KG1 (cell line): ENCODE measurements around the gene NHEJ1.

Experiments
- DNase-seq: peaks from one replicate; lab custom pipeline; 2025; lab: John Stamatoyannopoulos, UW

The NHEJ1 gene

DNA sequence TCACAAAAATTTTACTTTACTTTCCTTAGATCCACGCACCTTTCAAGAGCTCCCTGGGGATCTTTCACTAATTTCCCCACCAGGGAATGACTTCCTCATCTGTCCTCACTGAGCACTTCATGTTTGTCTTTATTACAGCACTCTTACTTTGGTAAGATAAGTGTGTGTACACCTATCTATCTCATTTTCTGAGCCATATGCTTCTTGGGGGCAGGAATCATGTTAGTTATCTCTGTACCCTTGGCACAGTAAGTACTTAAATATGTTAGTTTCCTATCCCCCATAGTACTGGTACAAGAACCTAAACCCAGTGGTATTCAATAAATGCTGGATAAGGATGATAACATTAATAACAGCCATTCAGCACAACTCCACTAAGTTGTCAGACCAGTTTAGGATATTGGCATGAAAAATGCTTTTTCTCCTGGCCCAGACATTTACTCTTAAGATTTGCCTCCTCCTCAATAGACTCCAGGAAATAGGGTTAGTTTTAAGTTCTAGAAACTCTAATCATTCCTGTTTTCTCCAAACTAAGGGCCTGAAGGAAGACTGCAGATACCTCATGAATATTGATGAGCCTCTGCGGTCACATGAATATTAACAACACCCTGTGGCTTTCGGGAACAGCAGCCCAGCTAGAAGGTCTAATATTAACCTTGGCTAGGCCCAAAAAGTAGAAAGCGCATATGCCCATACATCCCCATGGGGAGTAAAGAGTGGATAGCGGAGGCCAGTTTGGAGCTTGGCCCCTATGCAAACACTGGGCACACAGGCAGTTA, 38.2 kb downstream of the NHEJ1 start:
- no peak for DNase-seq

DNA sequence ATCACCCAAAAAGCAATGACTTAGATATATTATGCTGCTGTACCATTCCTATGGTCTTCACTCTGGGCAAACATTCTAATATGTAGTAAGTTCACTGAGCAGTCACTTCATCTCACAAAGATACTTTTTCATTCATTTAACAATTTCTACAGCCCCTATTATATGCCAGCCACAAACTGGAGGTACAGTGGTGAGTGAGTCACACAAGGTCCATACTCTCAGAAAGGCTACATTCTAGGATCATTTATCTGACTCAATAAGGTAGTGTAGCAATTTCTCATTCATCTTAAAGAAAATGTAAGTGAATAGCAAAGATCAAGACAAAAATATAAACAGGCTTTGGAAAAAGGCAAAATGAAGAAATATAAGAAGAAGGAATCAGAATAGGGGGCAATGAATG, 40.5 kb downstream of the NHEJ1 start:
- DNase-seq = no peak

DNA sequence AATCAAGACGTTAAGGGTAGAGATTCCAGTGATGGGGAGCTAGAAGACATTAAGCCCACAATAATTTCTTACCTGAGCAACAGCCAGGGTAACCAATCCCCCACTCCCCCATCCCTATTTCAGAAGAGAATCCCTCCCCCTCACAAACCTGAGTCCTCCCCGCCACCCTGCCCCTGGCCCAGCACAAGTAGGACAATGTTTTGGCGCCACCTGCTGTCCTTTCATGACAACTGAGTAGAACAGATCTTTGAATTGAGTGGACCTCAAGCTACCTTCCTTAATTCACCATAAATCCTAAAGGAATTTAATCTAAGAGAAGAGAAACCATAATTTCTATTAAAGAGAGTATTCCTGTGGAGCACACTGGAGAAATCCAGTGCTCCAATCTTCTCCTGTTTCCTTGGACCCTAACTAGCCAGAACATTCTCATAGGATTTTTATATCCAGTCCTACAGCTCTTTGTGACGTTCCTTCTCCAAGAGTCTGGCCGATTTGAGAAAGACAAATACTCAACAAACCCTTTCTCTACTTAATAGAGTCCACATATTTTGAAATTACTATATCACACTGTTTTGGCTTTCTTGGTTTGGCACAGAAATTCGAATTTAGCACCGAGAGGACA, 41.1 kb downstream of the NHEJ1 start:
- no peak for DNase-seq

DNA sequence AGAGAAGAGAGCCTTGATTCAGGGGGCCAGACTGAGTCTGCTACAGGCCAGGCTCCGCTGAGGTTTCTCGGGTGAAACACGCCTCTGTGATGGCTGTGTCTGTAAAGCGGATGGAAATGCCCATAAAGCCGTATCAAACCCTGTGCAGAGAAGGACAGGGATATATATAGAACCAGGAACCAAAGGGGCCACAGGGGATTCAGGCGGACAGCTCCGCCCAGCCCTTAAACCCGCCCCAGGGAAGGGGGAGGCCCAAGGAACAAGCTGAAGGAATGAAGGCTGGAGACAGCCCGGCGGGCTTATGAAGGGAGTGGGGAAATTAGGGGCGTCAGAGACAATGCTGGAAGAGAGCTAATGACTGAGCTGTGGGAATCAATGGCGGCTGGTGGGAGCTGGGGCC, 42.1 kb downstream of the NHEJ1 start:
- DNase-seq = no peak

DNA sequence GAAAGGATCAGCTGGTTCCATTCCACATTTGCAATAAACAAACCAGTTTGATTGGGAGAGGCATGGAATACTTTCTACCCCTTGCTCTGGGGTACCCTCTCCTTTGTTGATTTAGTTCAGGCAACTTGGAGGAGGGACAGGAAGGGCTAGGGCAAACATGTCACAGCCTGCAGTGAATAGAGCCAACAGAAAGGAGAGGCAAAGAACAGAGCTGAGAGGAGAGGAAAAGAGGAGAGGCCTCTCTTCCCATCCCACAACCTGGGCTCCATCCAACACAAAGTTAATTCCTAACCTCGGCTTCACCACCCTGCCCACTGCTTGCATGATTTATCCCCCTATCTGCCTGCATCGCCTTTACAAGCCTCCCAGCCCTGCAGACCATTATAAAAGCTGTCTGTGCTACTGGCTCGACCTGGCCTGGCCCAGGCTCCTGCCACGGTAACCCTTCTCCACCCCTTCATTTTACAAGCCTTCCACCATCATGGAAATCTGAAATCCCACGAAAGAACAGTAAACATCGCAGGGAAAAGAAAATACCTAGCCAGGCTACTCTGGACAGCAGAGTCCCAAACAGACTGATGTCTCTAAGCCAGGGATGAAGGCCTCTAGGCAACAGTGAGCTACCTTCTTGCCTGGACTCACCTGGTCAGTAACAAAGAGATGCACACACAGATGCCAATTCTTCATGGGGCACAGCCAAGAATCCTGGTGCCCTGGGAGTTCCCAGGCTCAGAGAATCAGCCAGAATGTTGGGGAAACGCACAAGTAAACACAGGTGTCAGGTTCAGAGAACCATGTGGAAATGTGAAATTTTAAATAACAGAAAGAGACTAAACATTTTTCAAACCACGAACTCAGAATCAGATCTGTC, 43.6 kb downstream of the NHEJ1 start:
- no peak for DNase-seq

DNA sequence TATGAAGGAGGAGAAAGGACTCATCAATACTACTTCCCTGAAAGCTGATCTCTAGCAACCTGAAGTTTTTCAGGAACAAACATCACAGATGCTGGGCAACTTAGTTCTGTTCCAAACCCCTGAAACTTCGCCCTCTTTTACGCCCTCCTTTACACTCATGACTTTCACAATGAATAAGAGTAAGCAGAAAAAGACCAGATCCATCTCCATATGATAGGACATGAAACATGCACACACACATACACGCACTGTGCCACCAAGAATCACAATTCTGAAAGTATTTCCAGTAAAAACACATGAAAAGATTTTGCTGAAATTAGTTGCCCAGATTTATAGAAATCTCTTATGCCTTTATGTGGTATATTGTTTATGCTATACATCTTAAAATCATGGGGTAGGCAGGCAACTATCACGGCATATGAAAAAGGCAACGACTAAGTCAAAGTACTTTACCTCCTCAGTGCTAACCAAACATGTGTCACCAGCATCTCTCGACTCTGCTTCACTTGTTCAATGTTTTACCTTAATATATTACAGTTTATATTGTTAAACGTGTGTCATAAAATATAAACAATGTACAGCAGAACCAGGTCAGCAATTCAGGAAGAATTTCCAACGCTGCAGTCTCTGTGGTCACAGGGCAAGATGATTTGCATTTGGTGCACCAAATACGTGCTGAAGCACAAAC, 47.8 kb downstream of the NHEJ1 start:
- DNase-seq = no peak

DNA sequence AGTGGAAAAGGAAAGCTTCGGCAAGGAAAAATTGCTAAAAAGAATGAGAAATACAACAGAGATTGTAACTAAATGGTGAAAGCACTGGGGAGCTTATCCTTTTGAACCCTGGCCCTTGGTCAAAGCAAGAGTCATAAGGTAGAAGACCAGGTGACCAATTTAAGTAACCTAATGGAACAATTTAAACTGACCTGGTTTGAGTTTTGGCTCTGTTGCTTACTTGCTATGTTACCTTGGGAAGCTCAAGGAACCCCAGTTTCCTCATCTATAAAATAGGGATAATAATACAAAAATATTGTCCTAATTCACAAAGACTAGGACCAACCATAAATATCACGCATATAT, 48.6 kb downstream of the NHEJ1 start:
- no peak for DNase-seq

DNA sequence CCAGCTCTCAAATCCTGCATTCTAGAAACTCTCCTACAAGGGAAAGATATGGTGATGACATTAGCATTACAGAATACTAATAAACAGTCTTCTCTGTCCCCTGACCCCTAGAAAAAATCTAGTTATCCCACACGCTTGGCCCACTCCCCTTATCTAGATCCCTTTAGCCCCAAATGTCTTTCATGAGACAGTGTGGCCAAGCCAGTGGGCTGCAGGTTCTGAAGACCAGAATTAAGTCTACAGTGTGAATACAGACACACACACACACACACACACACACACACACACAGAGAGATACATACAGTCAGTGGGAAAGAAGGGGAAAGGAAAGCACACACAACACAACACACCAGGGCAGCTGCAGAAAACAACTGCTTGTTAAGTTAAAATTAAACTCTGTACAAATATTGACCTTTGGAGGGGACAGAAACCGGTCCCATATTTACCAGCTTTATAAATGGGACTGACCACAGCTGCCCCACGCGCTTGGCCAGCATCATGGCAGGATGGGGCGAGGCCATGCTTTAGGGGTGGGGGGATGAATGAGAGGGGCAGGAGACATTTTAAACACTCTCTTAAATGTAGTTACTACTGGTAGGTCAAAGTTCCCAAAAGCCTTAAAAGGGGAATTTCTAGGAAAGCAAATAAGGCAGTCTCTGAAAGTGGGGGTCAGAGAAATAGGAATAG, 49.1 kb downstream of the NHEJ1 start:
- DNase-seq = no peak

DNA sequence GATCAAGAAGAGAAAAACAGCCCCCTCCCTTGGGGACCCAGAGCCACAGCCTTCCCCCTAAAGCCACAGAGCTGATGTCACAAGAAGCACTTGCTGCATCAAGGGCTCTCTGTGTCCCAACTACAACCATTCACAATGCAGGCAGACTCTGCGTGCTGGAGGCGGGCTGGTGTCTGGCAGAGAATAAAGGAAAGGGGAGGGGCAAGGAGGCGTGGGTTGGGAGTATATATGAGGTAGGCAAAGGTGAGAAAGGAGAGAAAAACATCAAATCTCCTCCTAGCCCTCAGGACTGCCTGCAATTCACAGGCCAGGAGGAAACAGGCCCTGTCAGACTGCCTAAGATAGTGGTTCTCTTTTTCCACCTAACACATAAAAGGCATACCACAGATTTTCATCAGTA, 51.1 kb downstream of the NHEJ1 start:
- no peak for DNase-seq

DNA sequence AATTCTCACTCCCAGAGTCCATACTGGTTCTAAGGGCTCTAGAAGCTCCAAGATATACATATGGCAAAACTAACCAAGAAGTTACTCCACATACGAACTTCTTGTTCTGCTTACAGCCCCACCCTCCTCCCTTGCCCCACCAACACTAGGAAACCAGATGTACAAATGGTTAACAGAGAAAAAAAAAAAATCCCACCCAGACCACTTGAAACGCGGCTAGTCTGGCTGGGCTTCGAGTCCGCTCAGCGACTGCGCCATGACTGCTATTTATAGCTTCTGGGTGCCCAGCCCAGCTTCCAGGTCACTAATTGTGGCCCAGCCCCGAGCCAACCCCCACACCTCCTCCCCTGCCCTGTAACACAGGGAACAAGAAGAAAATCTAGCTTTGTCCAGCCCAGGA, 52.9 kb downstream of the NHEJ1 start:
- no peak for DNase-seq

DNA sequence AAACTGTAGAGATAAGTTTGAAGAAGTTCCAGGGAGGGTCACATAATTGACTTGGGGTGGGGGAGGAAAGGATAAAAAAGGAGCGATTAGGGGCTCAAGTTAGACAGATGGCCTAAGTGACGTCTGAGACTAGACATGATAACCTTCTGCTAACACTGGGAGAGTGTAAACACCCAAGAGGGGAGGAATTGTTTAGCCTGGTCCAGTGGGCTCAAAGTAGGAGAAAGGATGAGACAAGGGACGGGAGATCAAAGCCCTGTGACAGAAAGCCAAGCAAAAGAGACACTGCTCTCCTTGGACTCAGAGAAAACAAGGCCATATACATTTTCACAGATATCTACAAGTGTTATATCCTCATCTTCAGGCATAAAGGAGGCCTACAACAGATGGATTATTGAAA, 54.4 kb downstream of the NHEJ1 start:
- no peak for DNase-seq

DNA sequence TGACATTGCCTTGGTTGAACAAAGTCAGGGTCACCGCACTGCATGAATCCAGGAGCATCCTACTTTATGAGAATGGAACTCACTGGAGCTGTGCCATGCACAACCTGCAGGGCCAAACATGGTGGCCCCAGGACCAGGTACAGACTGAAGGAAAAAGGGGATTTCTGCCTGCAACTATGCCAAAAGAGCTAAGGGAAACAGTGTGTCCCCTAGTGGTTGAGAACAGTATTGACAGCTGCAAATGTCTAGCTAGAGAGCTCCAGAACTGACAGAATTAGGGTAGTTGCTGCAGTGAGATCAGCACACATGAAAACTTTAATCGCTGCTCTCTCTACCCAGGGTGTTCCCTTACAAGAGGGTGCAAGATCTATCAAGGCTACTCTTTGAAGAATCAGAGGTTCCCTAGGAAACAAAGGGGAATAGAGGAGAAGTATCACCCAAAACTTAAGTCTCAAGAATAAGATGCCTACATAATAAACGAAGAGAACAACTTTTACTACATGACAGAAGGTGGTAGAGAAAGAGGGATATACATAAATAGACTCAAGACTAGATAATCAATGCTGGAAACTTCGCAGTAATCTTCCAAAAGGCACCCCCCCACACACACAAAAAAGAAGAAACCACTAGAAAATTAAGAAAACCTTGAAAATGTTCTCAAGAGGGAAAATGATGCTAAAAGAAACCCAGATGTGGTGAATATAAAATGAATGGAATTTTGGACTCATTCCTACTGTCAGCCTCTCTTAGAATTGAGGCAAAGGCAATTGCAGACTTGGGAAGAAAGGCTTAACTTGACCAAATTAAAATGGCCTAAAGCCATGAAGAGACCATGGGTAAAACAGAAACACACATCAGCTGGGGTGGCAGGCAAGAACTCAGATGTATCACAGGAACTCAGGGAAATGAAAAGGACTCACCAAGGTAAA, 56.2 kb downstream of the NHEJ1 start:
- no peak for DNase-seq

DNA sequence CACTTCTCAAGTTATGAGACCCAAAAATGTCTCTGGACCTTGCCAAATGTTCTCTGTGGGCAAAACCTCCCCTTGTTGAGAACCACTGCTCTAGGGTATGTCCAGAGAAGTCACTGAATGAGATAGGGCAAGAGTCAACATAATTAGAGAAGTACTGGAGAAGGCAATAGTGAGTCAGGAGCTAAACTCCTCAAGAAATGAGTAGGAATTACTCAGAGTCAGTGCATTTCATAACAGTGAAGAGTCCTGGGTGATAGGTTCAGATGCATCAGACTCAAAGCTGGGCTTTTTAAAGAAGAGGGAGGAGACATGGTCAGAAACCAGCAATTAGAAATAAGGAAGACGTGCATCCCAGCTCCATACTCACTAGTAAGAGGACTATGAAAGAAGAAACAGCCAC, 61.3 kb downstream of the NHEJ1 start:
- no peak for DNase-seq

DNA sequence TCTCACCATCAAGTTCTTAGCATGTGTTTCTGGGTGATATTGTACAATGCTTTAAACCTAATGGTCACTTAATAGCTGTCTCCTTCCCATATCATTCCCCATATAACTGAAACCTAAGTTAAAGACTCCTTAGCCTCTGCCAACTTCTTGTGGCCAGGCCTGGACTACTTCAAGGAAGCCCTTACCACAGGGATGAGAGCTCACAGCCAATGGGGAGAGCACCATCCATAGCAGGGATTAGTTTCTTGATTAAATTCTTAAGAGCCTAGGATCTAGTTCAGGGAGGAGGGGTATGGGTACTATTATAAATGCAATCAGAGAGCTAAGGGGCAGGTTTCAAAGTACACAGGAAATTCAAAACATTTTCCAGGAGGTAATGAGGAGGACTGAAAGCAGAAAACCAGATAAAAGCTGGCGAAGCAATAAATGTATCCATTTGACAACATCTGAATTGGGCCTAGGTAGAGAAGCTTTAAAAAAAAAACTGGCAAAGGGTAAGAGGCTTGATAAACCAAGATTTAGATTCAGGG, 65.1 kb downstream of the NHEJ1 start:
- no peak for DNase-seq

DNA sequence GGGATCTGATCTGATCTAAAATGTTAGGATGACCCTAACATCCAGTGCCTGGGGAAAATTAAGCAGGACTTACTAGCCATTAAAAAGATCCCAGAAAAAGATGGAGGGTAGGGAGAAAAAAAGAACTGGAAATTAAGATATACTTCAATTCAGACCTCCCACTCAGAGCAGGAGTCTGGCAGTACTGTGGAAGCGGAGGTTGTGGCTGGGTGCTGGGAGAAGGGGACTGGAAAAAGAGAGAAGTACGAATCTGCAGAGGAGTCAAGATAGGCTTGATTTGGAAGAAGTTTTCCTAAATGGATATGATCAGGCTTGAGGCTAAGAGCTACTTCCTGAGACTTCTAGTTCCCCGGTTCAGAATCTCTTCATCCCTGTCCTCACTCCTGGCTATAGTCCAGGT, 66.4 kb downstream of the NHEJ1 start:
- DNase-seq = no peak

DNA sequence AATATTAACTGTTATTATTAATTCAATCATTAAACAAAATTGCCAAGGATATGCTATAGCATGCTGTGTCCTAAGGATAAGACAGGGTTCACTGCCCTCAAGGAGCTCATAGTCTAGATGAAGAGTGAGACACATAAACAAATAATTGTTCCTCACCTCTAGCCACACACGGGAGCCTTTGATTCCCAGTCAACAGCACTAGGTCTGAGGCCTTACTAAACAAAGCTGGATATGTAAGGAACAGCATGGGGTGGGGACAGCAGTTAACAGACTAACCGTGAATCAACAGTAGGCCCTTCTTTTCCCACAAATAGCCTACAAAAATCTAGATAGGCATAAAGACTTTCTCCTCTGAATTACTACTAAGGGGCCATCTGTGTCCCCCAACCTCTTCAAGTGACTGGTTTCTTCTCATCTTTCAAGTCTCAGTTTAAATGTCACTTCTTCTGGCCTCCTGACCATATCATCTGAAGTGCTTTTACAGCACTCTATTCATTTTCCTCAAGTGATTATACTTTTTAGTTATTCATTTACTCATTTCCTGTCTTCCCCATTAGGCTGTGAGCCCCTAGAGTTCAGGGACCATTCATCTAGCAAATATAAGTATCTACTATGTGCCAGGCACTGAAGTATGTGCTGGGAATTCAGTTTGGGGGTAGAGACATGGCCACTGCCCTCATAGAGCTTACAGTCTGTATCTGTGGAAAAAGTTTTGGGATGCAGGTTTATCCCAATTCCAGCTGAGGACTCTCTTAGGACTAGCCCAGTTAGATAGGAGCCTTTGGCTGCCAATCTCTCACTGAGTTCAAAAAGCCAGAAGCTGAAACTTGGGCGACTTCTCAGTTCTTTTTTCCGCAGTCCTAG, 69.9 kb downstream of the NHEJ1 start:
- no peak for DNase-seq

DNA sequence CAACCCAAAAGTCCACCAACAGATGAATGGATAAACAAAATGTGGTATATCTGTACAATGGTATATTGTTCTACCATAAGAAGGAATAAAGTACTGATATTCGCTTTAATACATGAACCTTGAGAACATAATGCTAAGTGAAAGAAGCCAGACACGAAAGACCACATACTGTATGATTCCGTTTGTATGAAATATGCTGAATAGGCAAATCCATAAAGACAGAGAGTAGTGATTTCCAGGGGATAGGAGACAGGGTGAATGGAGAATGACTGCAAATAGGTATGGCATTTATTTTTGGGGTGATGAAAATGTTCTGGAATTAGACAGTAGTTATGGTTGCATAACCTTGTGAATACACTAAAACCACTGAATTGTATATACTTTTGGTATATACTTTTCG, 71.3 kb downstream of the NHEJ1 start:
- DNase-seq = no peak

DNA sequence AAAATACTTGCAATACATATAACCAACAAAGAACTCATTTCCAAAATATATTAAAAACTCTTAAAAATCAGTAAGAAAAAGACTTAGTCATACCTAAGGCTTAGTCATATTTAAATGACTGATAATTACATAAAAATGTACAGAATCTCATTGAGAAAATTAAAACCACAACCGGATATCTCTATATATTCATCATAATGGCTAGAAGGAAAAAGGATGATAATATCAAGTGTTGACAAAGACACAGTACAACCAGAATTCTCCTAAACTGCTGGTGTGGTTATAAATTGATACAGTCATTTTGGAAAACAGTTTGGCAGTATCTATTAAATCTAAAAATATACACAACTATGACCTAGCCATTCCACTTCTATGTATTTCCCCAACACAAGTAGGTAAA, 72.8 kb downstream of the NHEJ1 start:
- DNase-seq = no peak

DNA sequence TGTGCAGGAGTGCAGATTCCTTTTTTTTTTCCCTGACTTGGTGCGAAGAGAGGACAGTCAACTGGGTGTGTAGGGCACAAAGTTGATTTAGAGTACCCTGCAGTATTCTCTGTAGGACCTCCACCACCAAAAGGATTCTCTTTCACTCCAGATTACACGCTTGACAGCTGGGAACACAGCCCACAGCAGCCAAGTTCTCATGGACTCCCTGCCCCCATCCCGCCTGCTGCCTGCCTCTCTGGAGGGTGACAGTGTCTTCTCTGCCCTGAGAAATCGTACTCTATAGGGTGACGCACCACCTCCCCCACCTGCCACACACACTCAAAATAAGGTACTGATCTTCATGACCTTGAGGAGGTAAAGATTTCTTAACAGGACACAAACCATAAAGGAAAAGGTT, 73.3 kb downstream of the NHEJ1 start:
- DNase-seq = no peak

DNA sequence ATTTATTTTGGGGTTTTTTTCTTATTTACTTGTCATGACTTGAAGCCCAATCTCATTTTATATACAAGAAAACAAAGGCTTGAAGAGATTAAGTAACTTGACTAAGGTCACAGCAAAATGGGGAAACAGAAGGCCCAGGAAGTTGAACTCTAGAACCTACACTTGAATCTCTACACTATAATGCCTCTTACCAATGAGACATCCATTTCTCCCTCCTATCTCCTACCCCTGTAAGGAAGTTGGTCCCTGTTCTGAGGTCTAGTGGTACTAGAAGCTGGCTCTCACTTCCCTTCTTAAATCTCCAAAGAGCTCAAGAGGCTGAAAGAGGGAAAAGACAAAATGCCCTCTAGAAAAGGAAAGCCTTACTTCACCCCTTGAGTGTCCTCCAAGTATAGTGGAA, 74.4 kb downstream of the NHEJ1 start:
- DNase-seq = no peak
